Omental fat pad (tissue), 4 donors: ENCODE measurements around the gene TIGD1. TPM values are rescaled to one million over a fixed set of nuclear protein-coding genes. Genes with fewer than 3 reads are reported as not detected.

Experiments
- ATAC-seq: fragments of 150-250 bp; one replicate; pipeline ENCODE4 v1.9.1; 2016; ENCODE audit warnings: mild to moderate bottlenecking, moderate library complexity; ENCODE audit not compliant: low FRiP score
- DNase-seq: peaks from one replicate; pipeline ENCODE4 v3.0.0-alpha.2; 2019; ENCODE audit warnings: low spot score
- total RNA-seq, 4 donors: library from RNA; depleted of rRNA; stranded (reverse); fragments of >200 nt; gene quantifications; one replicate each; pipeline ENCODE4 v1.1.0, GENCODE V29; 2016
- TF ChIP-seq, protein P1 (sequence below), 3 donors: fragments of 450-650 bp; IDR thresholded peaks; one replicate each; pipeline ENCODE4 v1.5.1; 2016 to 2017; ENCODE audit warnings: antibody characterized with exemption in 3 of 3, mild to moderate bottlenecking in 3 of 3, moderate library complexity in 2 of 3

Gene TIGD1
- total RNA-seq, 4 donors from 2014 or later = 1.5 to 3.8 (median 2.4) TPM

DNA sequence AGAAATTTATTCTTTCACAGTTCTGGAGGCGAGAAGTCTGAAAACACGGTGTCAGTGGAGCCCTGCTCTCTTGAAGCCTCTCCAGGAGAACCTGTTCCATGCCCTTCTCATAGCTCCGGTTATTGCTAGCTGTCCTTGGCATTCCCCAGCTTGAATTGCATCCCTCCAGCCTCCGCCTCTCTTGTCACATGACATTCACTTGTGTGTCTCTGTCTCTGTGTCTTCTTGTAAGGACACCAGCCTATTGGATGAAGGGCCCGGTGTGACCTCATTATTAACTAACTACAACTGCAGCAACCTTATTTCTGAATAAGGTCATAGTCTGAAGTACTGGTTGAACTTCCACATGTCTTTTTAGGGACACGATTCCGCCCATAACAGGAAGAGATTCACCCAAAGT is 34.7 kb downstream of the TIGD1 start:
- ATAC-seq (no peak), DNase-seq (no peak)
- TF ChIP-seq, protein P1, sequence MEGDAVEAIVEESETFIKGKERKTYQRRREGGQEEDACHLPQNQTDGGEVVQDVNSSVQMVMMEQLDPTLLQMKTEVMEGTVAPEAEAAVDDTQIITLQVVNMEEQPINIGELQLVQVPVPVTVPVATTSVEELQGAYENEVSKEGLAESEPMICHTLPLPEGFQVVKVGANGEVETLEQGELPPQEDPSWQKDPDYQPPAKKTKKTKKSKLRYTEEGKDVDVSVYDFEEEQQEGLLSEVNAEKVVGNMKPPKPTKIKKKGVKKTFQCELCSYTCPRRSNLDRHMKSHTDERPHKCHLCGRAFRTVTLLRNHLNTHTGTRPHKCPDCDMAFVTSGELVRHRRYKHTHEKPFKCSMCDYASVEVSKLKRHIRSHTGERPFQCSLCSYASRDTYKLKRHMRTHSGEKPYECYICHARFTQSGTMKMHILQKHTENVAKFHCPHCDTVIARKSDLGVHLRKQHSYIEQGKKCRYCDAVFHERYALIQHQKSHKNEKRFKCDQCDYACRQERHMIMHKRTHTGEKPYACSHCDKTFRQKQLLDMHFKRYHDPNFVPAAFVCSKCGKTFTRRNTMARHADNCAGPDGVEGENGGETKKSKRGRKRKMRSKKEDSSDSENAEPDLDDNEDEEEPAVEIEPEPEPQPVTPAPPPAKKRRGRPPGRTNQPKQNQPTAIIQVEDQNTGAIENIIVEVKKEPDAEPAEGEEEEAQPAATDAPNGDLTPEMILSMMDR (IDR thresholded peaks at IDR 0.05) = no peak

DNA sequence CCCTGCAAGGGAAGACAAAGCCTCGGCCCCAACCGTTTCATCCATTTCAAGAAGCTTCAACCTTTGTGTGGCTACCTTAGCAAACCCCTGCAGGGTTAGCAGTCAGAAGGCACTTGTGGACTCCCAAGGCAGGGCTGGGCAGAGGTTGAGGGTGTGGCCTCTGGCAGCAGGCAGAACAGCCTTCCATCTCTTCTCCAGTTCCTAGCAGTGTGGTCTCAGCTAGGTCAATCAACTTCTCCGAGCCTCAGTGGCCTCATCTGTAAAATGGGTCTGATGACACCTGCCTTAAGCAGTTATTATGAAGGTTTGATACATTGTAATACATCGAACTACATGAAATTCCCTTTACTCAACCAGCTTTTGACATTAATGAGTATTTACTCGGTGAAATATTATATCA is 37.0 kb downstream of the TIGD1 start:
- no peak for ATAC-seq
- TF ChIP-seq, protein P1 (IDR thresholded peaks at IDR 0.05) = no peak
- DNase-seq = no peak

DNA sequence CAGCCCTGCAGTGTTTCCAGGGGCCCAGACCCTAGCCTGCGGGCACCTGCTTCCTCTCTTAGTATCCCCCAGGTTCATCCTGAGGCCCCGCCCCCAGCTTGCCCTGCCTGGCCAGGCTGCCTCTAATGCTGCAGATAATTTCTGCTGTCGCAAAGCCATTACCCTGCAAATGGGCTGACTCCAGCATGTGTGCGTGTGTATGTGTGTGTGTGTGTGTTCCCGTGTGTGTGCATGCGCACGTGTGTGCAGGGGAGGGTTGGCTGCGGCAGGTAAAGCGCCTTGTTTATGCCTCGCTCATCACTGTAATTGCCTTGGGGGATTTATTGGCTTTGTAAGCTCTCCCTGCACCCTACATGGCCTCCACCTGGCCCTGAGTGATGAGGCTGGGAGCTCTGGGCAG is 37.8 kb downstream of the TIGD1 start:
- TF ChIP-seq, protein P1 (IDR thresholded peaks at IDR 0.05) = no peak
- DNase-seq (no peak), ATAC-seq (no peak)

DNA sequence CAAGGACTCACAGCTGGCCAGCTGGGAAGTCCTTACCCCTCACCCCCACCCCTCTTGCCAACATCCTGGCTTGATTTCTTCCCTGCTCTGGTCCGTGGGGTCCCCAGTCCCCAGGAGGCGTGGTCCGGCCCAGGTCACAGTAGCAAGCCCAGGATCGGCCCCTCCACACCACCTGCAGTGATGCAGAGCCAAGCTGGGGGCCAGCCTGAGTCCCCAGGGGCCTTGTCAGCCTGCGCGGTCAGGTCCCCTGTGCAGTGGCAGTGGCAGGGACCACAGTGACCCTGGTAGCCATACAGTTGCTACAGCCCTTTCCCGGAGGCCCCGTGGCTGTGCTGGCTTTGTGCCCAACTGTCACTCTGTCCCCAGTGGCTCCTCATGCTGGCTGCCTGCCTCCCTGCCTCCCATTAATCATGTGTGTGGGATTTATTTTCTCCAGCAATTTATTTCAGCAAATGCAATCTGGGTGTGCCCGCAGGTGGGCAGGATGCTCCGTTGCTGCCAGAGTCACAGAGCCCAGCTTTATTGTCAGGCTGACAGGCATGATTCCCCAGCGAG is 38.9 kb downstream of the TIGD1 start:
- ATAC-seq = no peak
- no peak for DNase-seq
- TF ChIP-seq, protein P1 (IDR thresholded peaks at IDR 0.05) = no peak

DNA sequence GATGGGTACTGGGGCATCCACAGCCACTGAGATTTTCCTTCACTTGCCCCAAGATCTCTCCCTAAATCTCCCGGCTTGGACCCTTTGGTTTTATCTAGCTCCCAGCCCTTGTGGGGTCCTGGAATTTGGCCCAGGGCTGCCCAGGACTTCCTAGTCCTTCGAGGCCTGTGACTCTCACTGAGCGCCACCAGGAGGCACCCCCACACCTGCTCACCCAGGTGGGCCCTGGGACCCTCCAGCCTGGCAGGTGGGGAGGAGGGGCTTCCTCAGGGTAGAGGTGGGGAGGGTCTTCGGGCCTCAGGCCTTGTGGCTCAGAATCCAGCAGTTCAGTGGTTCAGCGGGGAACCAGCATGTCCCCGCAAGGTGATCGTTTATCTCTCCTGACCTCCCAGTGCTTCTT is 42.1 kb downstream of the TIGD1 start:
- no peak for ATAC-seq
- TF ChIP-seq, protein P1 (IDR thresholded peaks at IDR 0.05) = no peak

DNA sequence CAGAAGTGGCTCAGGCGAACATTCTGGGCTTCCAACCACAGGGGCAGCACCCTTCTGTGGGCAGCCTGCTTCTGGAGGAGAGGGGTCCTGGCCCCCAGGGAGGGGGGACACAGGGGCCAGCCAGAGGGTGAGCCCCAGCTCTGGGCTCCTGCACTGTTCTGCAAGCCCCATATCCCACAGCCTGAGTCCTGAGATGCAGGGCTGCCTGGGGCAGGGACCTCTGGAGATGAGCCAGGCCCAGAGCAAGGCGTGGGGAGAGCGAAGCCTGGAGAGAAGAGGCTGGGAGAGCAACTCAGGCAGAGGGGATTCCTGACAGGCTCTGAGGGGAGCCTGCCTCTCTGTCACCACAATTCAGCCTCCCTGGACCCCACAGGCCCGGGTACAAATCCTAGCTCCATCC is 43.6 kb downstream of the TIGD1 start:
- TF ChIP-seq, protein P1 (IDR thresholded peaks at IDR 0.05) = no peak
- ATAC-seq (no peak), DNase-seq (no peak)

More for the DNA sequence above, 42.1 kb downstream of the TIGD1 start:
- no peak for DNase-seq

DNA sequence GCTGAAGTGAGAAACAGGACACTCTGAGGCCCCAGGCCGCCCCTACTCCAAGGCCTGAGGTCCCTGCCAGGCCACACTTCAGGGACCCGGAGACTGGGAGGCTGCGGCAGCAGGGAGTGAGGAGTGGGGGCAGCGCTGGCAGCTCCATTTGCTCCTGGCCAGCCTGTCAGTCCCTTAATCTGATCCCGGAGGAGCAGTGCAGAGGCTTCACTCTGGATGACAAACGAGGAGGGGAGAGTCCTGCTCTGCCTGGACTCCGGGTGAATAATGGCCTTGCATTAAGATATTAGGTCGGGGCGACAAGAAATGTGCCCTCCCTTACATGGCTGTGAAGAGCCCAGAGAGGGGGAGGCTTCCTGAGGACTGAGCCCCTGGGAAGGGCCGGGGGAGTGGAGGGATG is 44.5 kb downstream of the TIGD1 start:
- TF ChIP-seq, protein P1 (IDR thresholded peaks at IDR 0.05) = no peak
- DNase-seq (no peak), ATAC-seq (no peak)
